NT2/D1 (cell line): ENCODE measurements around the gene GSTM3.
"Not testable (repeated sequence)": the region's sequence is repeated elsewhere in the genome, so short reads cannot be mapped to it uniquely, and the experiment has no call there.

Experiments used
- SUZ12 ChIP-seq: IDR thresholded peaks from 2 replicates; pipeline ENCODE4 v1.6.1; 2011; ENCODE audit not compliant: insufficient read length, insufficient read depth; ENCODE audit errors: extremely low read depth
- YY1 ChIP-seq: IDR thresholded peaks from 2 replicates; pipeline ENCODE4 v1.6.1; 2011; ENCODE audit not compliant: insufficient read length, insufficient read depth
- ZNF274 ChIP-seq: IDR thresholded peaks from 2 replicates; pipeline ENCODE4 v1.6.1; 2011; ENCODE audit warnings: mild to moderate bottlenecking, low read depth, low read length

- not testable (repeated sequence) for TF ChIP-seq ZNF274, YY1, SUZ12
These were observed 15.5 kb upstream of the GSTM3 start for GRCh38 chr1:109756325-109756724.
